ENCODE results near the gene CA12.
"Not testable (repeated sequence)": the region's sequence is repeated elsewhere in the genome, so short reads cannot be mapped to it uniquely, and the experiment has no call there.

CA12 gene

GRCh38 chr15:63332367-63333124 is 49.1 kb downstream of the CA12 start:
- peak; percentile 49 for DNase-seq

- DNase-seq: no peak
Observed at GRCh38 chr15:63331456-63331855, 50.2 kb downstream of the CA12 start.

GRCh38 chr15:63330926-63331325 is 50.7 kb downstream of the CA12 start:
- no peak for DNase-seq

- DNase-seq: no peak
Observed at GRCh38 chr15:63329567-63330350, 51.9 kb downstream of the CA12 start.

GRCh38 chr15:63327648-63328421 is 53.8 kb downstream of the CA12 start:
- no peak for DNase-seq

- no peak for DNase-seq
Observed at GRCh38 chr15:63324770-63325169, 56.9 kb downstream of the CA12 start.

GRCh38 chr15:63323798-63324563 is 57.7 kb downstream of the CA12 start:
- DNase-seq: no peak

- DNase-seq: no peak
Observed at GRCh38 chr15:63322541-63322940, 59.1 kb downstream of the CA12 start.

- no peak for DNase-seq
Observed at GRCh38 chr15:63321462-63321861, 60.2 kb downstream of the CA12 start.

- not testable (repeated sequence) for DNase-seq
Observed at GRCh38 chr15:63320981-63321380, 60.7 kb downstream of the CA12 start.

- not testable (repeated sequence) for DNase-seq
Observed at GRCh38 chr15:63320446-63320845, 61.2 kb downstream of the CA12 start.

GRCh38 chr15:63319065-63319464 is 62.6 kb downstream of the CA12 start:
- no peak for DNase-seq

GRCh38 chr15:63318344-63318743 is 63.3 kb downstream of the CA12 start:
- no peak for DNase-seq

- DNase-seq: no peak
Observed at GRCh38 chr15:63314409-63314808, 67.2 kb downstream of the CA12 start.

GRCh38 chr15:63313825-63314224 is 67.8 kb downstream of the CA12 start:
- DNase-seq: no peak

- DNase-seq: no peak
Observed at GRCh38 chr15:63312286-63312685, 69.4 kb downstream of the CA12 start.

GRCh38 chr15:63310646-63311045 is 71.0 kb downstream of the CA12 start:
- DNase-seq: no peak

- DNase-seq: no peak
Observed at GRCh38 chr15:63308947-63309346, 72.7 kb downstream of the CA12 start.

- DNase-seq: no peak
Observed at GRCh38 chr15:63308491-63308890, 73.2 kb downstream of the CA12 start.

- DNase-seq: no peak
Observed at GRCh38 chr15:63306492-63307073, 75.1 kb downstream of the CA12 start.

- DNase-seq: no peak
Observed at GRCh38 chr15:63305260-63305659, 76.4 kb downstream of the CA12 start.

- no peak for DNase-seq
Observed at GRCh38 chr15:63301088-63301487, 80.6 kb downstream of the CA12 start.
